ENCODE measurements around the gene SLC6A6.

SLC6A6 gene

GRCh38 chr3:14491396-14492190 is 89.2 kb downstream of the SLC6A6 start:
- DNase-seq: no peak

GRCh38 chr3:14492948-14493881 is 90.8 kb downstream of the SLC6A6 start:
- no peak for DNase-seq

GRCh38 chr3:14494279-14494972 is 92.0 kb downstream of the SLC6A6 start:
- no peak for DNase-seq

GRCh38 chr3:14494973-14495300 is 92.5 kb downstream of the SLC6A6 start:
- no peak for DNase-seq

- no peak for DNase-seq
Measured at GRCh38 chr3:14496351-14496750, 93.9 kb downstream of the SLC6A6 start.

- no peak for DNase-seq
Measured at GRCh38 chr3:14497321-14497720, 94.9 kb downstream of the SLC6A6 start.

- DNase-seq: no peak
Measured at GRCh38 chr3:14502472-14502871, 100.1 kb downstream of the SLC6A6 start.

GRCh38 chr3:14503033-14503705 is 100.8 kb downstream of the SLC6A6 start:
- DNase-seq: no peak

GRCh38 chr3:14503706-14504065 is 101.3 kb downstream of the SLC6A6 start:
- no peak for DNase-seq

- DNase-seq: peak; percentile 50
Measured at GRCh38 chr3:14505001-14505802, 102.8 kb downstream of the SLC6A6 start.

GRCh38 chr3:14505803-14506500 is 103.5 kb downstream of the SLC6A6 start:
- DNase-seq: peak; percentile 49

- DNase-seq: no peak
Measured at GRCh38 chr3:14506626-14507304, 104.4 kb downstream of the SLC6A6 start.

- DNase-seq: no peak
Measured at GRCh38 chr3:14507305-14507741, 104.9 kb downstream of the SLC6A6 start.

- no peak for DNase-seq
Measured at GRCh38 chr3:14507757-14508504, 105.5 kb downstream of the SLC6A6 start.

GRCh38 chr3:14508505-14508819 is 106.1 kb downstream of the SLC6A6 start:
- no peak for DNase-seq

GRCh38 chr3:14508966-14509795 is 106.8 kb downstream of the SLC6A6 start:
- peak; percentile 89 for DNase-seq

GRCh38 chr3:14509796-14510100 is 107.3 kb downstream of the SLC6A6 start:
- DNase-seq: no peak

GRCh38 chr3:14510838-14511622 is 108.6 kb downstream of the SLC6A6 start:
- DNase-seq: no peak

All from islet precursor cell (in vitro differentiated cells).